Measurements from ENCODE around the gene CCDC93.

CCDC93 gene

GRCh38 chr2:117984208-117984607 is 29.7 kb downstream of the CCDC93 start:
- no peak for DNase-seq

DNA sequence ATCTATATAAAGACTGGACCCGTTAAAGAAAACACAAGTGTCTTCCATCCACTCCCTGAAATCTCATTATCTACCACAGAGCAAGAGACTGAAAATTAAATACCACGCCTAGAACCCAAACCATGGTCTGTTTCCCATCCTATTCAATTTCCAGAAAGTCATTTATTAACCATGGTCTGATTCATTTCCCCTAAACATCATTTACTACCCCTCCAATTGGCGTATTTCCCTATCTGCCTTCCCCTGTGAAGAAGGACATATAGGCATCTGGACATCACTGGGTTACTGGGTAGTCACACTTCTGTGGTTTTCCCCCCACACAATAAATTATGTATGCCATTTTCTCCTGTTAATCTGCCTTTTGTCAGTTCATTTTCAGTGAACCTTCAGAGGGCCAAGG is 30.8 kb downstream of the CCDC93 start:
- DNase-seq, result no peak

GRCh38 chr2:117982376-117983033 is 31.4 kb downstream of the CCDC93 start:
- DNase-seq, result no peak

DNA sequence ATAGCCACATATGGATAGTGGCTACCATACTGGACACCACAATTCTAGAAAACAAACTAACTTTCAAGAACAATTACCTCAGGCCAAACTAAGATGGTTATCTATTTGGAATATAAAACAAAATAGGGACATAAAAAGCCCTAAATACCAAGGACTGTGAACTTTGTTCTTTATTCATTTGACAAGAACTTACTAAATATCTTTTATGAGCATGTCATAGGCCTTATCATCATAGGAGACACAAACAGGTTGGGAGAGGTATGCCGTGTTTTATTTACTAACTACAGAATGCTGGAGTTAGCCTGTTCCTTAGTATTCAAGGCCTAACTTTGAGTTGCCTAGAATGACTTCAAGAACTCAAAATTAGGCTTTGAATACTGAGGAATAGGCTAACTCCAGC is 32.1 kb downstream of the CCDC93 start:
- DNase-seq, result no peak

GRCh38 chr2:117980783-117981676 is 32.8 kb downstream of the CCDC93 start:
- no peak for DNase-seq

GRCh38 chr2:117979911-117980701 is 33.8 kb downstream of the CCDC93 start:
- DNase-seq, result no peak

DNA sequence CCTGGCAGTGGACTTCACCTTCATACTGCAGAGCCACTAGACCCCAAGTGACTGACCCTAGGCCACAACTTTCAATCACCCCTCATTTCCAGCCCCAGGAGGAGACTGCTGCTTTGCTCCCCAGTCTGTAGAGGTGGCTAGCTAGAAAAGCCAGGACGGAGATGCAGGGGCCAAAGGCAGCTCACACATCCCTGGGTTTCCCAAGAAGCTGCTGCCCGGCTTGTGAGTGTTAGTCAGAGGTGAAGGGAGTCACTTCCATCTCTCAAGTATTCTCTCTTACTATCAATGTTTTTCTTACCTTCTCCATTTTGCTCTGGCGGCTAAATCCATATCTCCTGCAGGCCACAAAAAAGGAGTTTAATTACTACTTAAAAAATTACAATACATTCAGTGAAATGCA is 36.2 kb downstream of the CCDC93 start:
- DNase-seq, result no peak

DNA sequence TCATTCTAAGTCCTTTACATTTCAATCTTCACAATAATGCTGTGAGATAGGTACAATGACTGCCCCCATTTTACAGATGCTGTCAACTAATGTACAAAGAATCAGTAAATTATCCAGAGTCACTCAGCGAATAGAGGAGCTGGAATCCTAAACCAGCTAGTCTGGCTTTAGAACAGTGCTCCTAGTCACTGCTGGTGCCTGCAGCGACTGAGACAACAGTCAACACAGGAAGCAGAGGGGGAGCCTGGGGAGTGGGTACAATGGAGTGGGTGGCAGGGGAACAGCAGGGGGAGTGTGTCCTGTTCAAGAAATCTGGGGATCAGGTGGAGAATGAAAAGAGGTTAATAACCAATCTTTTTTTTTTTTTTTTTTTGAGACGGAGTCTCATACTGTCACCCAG is 37.3 kb downstream of the CCDC93 start:
- no peak for DNase-seq

DNA sequence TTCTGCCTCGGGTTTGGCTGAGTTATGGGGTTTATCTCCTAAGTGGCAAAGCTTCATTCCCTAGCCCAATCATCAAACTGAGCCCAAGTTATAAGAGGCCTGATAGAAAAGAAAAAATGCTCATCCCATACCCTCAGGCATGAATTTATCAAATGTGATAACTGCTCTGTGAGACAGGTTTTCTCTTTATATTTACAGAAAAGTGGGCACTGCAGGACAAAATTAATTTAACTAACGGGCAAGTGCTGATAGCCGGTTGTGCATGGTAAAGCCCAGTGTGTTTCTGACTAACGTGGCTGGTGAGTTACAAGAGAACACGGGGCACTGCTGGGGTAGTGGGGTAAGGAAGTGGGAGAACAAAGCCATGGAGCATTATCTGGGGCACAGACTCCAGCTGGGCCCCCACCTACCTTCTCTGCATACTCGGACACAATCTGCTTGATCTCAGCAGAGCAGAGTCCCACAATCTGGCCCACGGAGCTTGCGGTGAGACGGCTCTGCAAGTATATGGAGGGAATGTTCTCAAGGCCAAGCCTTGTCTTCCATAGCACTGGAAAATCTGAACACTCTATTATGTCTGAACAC is 40.3 kb downstream of the CCDC93 start:
- DNase-seq, result no peak

DNA sequence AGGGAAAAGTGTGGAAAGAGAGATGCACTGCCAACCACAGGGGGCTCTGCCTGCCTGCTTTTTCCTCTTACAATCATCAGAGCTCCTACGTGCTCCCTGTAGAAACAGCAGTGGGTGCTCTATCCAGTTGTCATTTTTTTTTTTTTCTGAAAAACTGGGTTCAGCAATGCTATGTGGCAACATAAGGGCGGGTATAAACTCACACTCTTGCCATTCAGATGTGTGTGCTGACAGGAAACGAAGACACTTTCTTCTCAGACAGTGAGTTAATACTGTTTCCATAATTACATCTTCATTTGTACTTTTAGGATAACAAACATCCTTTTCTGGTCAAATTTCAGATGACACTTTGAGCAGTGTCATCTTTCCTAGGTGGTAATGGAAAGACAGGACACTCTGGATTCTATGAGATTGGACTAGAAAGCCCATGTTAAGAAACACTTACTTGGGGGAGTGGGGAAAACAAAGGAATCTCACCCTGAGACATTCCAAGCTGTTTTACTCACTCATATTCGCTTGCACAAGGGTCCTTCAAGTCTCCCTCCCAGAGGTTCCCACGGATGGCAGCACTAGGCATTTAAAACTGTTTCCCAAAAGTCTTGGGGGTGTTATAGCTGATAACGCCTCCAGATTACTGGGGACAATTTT is 41.3 kb downstream of the CCDC93 start:
- DNase-seq, result no peak

GRCh38 chr2:117968722-117969121 is 45.1 kb downstream of the CCDC93 start:
- DNase-seq, result no peak

GRCh38 chr2:117967977-117968718 is 45.7 kb downstream of the CCDC93 start:
- no peak for DNase-seq

GRCh38 chr2:117963446-117963845 is 50.4 kb downstream of the CCDC93 start:
- no peak for DNase-seq

DNA sequence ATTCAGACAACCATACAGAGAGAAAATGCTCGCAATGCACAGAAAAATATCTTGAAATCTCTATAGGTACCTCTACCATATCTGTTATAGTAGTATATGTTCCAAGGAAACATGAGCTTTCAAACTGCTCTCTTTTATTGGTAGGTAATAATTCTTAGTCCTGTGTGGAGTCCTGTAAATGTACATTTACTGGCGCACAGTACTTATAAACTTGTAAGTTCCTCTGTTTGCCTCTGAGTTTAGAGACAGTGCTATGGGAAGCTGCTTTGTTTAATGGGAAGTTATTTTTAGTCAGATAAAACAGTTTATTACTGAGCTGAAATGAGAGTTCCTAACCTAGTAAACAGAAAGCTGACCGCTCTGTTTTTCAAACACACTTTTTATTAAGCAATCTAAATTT is 52.7 kb downstream of the CCDC93 start:
- no peak for DNase-seq

GRCh38 chr2:117960231-117960630 is 53.6 kb downstream of the CCDC93 start:
- no peak for DNase-seq

GRCh38 chr2:117958186-117958585 is 55.7 kb downstream of the CCDC93 start:
- DNase-seq, result no peak

DNA sequence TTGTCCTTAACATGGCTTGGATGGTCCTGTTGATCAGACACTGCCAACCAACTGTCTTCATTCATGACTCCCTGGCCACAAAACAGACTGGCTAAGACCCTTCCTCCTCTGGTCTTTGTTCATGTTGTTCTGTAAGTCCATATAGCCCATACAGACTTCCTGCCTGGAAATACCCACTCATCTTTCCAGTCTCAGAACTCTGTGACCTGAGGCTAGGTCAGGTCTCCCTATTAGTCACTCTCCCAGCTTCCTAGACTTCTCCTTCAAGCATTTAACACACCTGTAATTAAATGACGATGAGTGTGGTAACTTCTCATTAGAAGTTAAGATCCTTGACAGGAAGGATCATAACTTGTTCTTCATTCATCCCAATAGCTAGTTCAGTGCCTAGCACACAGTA is 56.3 kb downstream of the CCDC93 start:
- DNase-seq, result no peak

DNA sequence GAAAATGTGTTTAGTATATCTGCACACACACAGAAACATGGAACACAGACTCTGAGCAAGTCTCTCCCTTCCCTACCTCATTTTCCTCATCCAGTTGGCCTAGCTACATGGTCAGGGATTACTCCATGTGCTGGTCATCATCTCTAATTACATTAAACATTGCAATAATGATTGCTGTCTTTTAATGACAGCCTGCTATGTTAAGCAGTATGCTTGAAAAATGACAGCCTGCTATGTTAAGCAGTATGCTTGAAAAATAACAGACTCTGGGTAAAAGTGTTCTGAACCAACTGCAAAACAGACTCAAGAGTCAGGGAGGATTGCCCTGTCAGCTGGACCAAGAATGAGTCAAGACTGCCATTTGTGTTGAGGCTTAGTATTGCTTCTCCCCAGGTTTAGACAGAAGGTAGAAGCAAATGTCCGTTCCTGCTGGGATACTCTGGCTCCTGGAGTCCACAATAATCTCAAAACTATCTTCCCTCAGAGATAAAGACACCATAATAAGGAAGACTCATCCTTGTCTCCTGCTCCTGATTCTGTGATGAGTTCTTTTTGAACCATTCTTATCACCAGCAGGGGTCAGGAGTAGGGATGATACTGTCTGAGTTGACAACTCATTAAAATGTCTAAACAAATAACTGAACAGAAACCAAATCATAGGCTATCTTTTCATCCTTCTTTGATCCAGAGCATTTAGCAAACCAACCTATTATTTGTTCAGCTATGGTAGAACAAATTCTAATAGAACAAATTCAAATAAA is 57.7 kb downstream of the CCDC93 start:
- DNase-seq, result no peak

DNA sequence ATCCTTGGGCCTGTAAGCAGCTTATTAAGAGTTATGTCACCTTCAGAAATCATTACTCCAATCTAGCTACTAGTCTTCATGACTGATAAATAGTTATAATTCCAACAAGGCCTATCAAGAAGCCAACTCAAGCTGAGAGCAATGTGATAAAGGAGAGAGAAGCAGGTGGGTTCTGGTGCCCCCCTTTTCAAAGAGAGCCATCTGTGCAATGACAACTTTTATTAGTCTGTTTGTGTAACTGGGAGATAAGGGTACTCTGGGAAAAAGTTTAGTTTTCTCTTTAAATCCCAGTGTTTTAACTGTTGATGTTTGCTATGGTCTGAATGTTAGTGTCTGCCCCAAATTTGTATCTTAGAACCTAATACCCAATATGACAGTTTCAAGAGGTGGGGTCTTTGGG is 60.6 kb downstream of the CCDC93 start:
- DNase-seq, result no peak

- DNase-seq, result no peak
These were observed 61.2 kb downstream of the CCDC93 start for GRCh38 chr2:117952701-117953100.

- no peak for DNase-seq
These were observed 61.6 kb downstream of the CCDC93 start for GRCh38 chr2:117952228-117952627.
